Prostate gland (tissue), 2 donors: ENCODE measurements around the gene ADORA3. TPM values are rescaled to one million over a fixed set of nuclear protein-coding genes. Genes with fewer than 3 reads are reported as not detected.
A peak's percentile ranks its signal among the peaks of the same experiment; 100 is the strongest.

Source experiments
- DNase-seq: peaks from one replicate; pipeline ENCODE4 v3.0.0-alpha.2; 2019; ENCODE audit warnings: low spot score
- H3K27ac ChIP-seq, 2 donors: fragments of 200-600 bp; sonication (generic); 2 replicates each; pipeline ENCODE4 v1.5.1; 2017 to 2019
- H3K27me3 ChIP-seq: fragments of 200-600 bp; sonication (generic); replicated peaks from 2 replicates; pipeline ENCODE4 v1.5.1; 2019; ENCODE audit not compliant: insufficient read depth
- H3K36me3 ChIP-seq, 2 donors: fragments of 200-600 bp; sonication (generic); 1 replicate in 1 of 2; 2 replicates in 1 of 2; pipeline versions ENCODE4 v1.5.1 to v1.8.1; 2017 to 2019
- H3K4me1 ChIP-seq: fragments of 200-600 bp; sonication (generic); replicated peaks from 2 replicates; pipeline ENCODE4 v1.5.1; 2019
- H3K4me3 ChIP-seq, 2 donors: fragments of 200-600 bp; sonication (generic); 2 replicates each; pipeline ENCODE4 v1.5.1; 2017 to 2019
- H3K9me3 ChIP-seq: fragments of 200-600 bp; sonication (generic); 2 replicates; pipeline ENCODE4 v1.5.1; 2017
- CTCF ChIP-seq, 4 experiments: fragments of 200-600 bp in 2 of 4; fragments of 450-650 bp in 2 of 4; sonication (generic) in 2 of 4; IDR thresholded peaks; 1 replicate in 3 of 4; 2 replicates in 1 of 4; pipeline ENCODE4 v1.5.1; 2016 to 2019; ENCODE audit warnings: antibody characterized with exemption in 4 of 4, mild to moderate bottlenecking in 2 of 4, moderate library complexity in 2 of 4
- POLR2A ChIP-seq: fragments of 450-650 bp; IDR thresholded peaks from one replicate; pipeline ENCODE4 v1.6.1; 2016; ENCODE audit warnings: antibody characterized with exemption, mild to moderate bottlenecking
- POLR2AphosphoS5 ChIP-seq: sonication (generic); formaldehyde crosslinking; IDR thresholded peaks from one replicate; pipeline ENCODE4 v1.6.1; 2017; ENCODE audit warnings: antibody characterized with exemption
- WGBS: methylation state at CpG from one replicate; pipeline ENCODE4 v1.1.5; 2018; 5-methylcytosine and 5-hydroxymethylcytosine counted together
- intact Hi-C: fragments of 100-400 bp; cut with DNase I; formaldehyde crosslinking; loops from one replicate; pipeline ENCODE4 v1.14.2; 2022
- small RNA-seq, 2 donors: library from RNA; depleted of rRNA; stranded (forward); fragments of <200 nt; gene quantifications; one replicate each; pipeline ENCODE3, GENCODE V24; 2016
- total RNA-seq, 2 donors: library from RNA; depleted of rRNA; stranded (reverse); fragments of >200 nt; gene quantifications; one replicate each; pipeline ENCODE4 v1.1.0, GENCODE V29; 2016

The ADORA3 gene
- total RNA-seq, 2 donors from 2014 or later: 2.0 to 2.9 TPM

GRCh38 chr1:111452581-111452980 lies 50.9 kb downstream of the ADORA3 start:
- Histone ChIP-seq H3K4me3 (no peak overlapping the region), H3K27ac (no peak overlapping the region), H3K9me3 (no peaks in the 10 kb centered on the region), H3K4me1 (no peaks in the 10 kb centered on the region), H3K27me3 (no peaks in the 10 kb centered on the region), H3K36me3 (no peaks in the 10 kb centered on the region)
- no peak for DNase-seq
- intact Hi-C loops: no loop called here
- WGBS: 83% methylated on average over 3 of the region's 3 CpGs
- TF ChIP-seq CTCF (IDR thresholded peaks at IDR 0.05) (no peak), POLR2AphosphoS5 (no peak)

- TF ChIP-seq POLR2AphosphoS5: no peak
- no peak for TF ChIP-seq CTCF (IDR thresholded peaks at IDR 0.05)
- no peak for TF ChIP-seq POLR2A
- H3K9me3 ChIP-seq: no peaks in the 10 kb centered on the region
- no peaks in the 10 kb centered on the region for H3K36me3 ChIP-seq
- no peak for DNase-seq
- H3K4me3 ChIP-seq: peak overlapping the region; percentile 71 to 91
- no peak overlapping the region for H3K27ac ChIP-seq
- H3K4me1 ChIP-seq: no peaks in the 10 kb centered on the region
- intact Hi-C loops: no loop called here
- H3K27me3 ChIP-seq: no peaks in the 10 kb centered on the region
- WGBS: 40% methylated on average over 3 of the region's 3 CpGs
Observed at GRCh38 chr1:111450185-111450584, 53.2 kb downstream of the ADORA3 start.

DNA sequence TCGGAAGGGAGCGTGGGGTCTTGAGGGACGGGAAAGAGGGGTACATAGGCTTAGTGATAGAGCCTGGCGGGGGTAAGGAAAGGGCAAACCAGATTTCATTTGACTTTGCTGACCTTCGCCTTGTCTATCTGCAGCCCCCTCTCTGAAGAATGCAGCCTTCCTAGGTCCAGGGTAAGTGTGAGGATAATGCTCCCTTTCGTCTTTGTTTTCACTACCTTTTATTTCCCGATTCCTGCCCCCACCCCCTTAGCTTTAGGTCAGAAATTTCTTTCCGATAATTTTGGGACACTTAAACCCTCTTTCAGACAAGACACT lies 53.8 kb downstream of the ADORA3 start:
- 0% methylated on average over 8 of the region's 8 CpGs for WGBS
- H3K9me3 ChIP-seq: no peaks in the 10 kb centered on the region
- H3K27me3 ChIP-seq: no peaks in the 10 kb centered on the region
- H3K36me3 ChIP-seq: no peaks in the 10 kb centered on the region
- no peak for DNase-seq
- H3K4me1 ChIP-seq: no peaks in the 10 kb centered on the region
- no peak for TF ChIP-seq CTCF (IDR thresholded peaks at IDR 0.05)
- TF ChIP-seq POLR2AphosphoS5: no peak
- TF ChIP-seq POLR2A: no peak
- H3K27ac ChIP-seq: peak overlapping the region; percentile 69 to 82
- peak overlapping the region; percentile 71 to 91 for H3K4me3 ChIP-seq
- intact Hi-C loops: no loop called here

Small RNA genes lying within 50 kb of the gene (small RNA-seq; reads per million reads assigned to genes)
- gene RNU6-792P: 0 reads per million in 2 donors

Other genes with a start within 250 kb of the ADORA3 start
- gene CHIA, start 212.8 kb downstream of the ADORA3 start, total RNA-seq: not detected
- gene OVGP1, start 75.9 kb downstream of the ADORA3 start, total RNA-seq: 1 to 10 TPM; 2.9 to 3.5 TPM
- 10 to 100 TPM; 19.1 to 31.6 TPM for gene WDR77, start 54.4 kb downstream of the ADORA3 start, total RNA-seq
- 100 to 1,000 TPM; 144 to 192 TPM for gene ATP5PB, start 54.2 kb downstream of the ADORA3 start, total RNA-seq
- 1 to 10 TPM; 3.2 to 9.6 TPM for gene C1orf162, start 29.6 kb downstream of the ADORA3 start, total RNA-seq
- gene TMIGD3, start within 50 bp of the ADORA3 start, total RNA-seq: 10 to 100 TPM in 1 of 2 donors, under 1 TPM in 1; 0.64 to 11.4 TPM
- 10 to 100 TPM; 31.4 to 39.1 TPM for gene RAP1A, start 116.2 kb upstream of the ADORA3 start, total RNA-seq
- gene INKA2, start 235.8 kb upstream of the ADORA3 start, total RNA-seq: 1 to 10 TPM; 2.8 to 6.6 TPM